HG02610 (cell line): ENCODE data around the gene RALGPS1.
"Not testable (repeated sequence)": the region's sequence is repeated elsewhere in the genome, so short reads cannot be mapped to it uniquely, and the experiment has no call there.

Experiments used
- ATAC-seq: cut with Tn5 transposase; IDR thresholded peaks from one replicate; pipeline ENCODE4 v1.9.1; 2021; ENCODE audit warnings: mild to moderate bottlenecking, moderate library complexity; ENCODE audit not compliant: unreplicated experiment

Gene RALGPS1

DNA sequence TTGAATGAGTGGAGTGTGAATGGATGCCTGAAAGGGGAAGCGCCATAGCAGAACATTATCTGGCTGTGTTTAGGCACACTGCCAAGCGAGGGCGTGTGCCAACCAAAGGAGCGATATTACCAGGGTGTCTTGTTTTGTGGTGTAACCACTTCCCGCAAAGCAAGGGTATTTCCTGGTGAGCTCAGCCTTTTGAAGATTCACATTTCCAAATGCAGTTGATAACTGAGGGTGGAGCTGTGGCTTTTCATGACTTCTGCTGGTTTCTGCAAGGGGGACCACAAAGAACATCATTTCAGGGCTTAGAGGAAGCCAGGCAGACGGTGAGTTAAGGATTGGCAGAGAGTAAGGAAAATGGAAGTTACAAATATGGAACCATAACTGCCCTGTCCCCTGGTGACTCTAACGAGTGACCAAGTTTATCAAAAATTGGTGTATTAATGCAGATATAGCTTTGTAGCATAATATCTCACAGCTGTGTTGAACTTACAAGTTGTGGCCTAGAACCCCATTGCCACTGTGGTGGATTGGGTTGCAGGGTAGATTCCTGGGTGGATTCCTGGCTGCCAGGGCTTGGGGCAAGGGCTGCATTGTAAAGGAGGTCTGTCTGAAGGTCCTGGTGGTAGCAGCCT lies 71.4 kb downstream of the RALGPS1 start:
- peak; percentile 63 for ATAC-seq

DNA sequence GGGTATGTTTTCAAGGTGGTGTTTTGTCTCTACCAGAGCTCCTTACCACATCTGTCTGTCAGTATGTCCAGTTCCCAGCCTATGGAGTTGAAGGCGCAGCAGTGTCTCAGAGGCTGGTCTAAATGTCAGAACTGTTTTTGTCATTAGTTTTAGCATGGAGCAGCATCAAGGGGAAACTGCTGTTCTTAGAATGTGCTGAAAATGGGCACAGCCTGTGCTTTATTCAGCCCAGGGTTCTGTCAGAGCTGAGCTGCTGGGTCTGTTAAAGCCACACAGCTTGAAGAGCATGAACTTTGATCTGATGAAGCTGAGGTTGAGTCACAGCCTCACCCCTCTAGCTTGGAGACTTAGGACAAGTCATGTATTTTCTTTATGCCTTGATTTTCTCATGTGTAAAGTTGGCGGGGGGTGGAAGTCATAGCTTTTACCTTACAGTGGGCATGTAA lies 71.9 kb downstream of the RALGPS1 start:
- ATAC-seq = no peak

DNA sequence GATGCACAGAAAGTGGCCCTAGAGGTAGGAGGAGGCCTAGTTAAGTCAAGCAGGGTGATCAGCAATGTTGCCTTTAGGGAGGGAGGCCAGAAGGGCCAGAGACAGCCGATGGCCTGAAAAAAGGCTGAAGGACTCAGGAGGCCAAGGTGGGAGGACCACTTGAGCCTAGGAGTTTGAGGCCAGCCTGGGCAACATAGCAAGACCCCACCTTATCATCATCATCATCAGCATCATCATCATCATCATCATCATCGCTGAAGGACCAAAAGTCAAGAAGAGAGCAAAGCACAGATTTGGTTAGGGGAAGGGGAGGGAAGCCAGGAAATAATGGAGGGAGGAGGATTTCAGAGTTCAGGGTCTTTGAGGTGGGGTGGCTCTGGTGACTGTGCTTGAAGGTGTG lies 74.3 kb downstream of the RALGPS1 start:
- ATAC-seq = no peak

DNA sequence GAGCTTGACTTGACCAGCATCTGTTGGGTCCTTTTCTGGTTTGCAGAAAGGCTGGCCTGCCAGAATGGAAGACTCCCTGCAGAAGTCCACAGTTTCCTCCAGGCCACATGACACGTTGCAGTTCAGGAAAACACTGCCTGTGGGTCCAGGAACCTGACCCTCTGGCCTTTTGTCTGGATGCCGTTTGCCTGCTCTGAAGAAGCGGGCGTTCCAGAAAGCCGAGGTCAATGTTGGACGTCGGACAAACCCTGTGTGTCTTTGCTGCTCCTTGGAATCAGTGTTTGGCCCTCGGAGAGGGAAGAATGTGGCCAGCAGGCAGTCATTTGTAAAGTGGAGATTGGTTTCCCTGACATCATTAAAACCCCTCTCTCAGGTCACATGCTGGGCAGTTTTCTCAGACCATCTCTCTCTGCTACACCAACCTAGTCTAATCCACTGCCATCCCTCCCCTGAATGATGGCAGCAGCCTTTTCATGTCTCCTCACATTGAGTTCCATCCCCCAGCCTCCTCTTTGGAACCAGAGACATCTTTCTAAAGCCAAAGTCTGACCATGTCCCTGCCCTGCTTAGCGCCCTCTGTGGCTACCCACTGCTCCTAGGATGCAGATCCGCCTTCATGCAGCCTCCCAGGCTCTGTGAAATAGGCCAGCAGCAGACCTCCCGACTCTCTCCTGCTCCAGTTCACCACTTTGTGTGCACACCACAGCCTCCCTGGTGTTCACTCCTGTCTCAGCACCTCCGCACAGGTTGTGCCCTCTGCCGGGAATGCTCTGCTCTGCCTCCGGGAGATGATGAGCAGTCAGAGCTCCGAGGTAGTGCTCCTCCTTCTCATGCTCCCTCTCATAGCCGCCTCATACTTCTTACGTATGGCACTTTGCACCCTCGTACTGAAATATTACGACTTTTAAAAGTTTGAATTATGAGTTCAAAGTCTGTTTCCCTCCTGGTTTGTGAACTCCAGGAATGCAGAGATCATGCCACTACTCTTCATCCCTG lies 75.6 kb downstream of the RALGPS1 start:
- no peak for ATAC-seq

DNA sequence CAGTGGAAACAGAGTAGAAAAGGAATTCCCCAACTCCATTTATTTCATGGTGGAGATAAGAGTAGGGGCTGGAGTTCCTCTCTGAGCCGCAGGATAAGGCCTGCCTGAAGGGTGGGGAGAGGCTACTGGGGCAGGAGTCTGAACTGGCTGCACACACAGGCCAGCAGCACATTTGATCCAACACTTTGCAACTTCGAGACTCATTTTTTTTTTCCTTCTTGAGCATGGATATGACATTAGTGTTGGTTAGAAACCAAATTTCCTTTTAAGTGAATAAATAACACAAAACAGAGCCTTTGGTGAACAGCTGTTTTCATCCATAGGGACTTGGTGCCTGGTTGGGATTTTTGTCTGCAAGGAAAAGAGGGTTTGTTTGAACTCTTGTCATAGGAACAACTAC lies 76.6 kb downstream of the RALGPS1 start:
- no peak for ATAC-seq

DNA sequence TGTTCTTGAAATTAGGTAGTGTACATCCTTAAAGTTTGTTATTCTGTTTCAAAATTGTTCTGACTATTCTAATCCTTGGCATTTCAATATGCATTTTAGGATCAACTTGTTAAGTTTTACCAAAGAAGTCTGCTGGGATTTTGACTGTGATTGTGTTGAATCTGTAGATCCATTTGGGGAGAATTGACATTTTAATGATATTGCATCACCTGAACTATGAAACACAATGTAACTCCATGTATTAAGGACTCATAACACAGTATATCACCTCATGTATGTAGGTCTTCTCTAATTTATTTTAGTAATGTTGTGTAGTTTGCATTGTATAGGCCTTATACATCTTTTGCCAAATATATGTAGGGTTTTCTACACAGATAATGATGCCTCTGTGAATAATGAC lies 77.8 kb downstream of the RALGPS1 start:
- no peak for ATAC-seq

DNA sequence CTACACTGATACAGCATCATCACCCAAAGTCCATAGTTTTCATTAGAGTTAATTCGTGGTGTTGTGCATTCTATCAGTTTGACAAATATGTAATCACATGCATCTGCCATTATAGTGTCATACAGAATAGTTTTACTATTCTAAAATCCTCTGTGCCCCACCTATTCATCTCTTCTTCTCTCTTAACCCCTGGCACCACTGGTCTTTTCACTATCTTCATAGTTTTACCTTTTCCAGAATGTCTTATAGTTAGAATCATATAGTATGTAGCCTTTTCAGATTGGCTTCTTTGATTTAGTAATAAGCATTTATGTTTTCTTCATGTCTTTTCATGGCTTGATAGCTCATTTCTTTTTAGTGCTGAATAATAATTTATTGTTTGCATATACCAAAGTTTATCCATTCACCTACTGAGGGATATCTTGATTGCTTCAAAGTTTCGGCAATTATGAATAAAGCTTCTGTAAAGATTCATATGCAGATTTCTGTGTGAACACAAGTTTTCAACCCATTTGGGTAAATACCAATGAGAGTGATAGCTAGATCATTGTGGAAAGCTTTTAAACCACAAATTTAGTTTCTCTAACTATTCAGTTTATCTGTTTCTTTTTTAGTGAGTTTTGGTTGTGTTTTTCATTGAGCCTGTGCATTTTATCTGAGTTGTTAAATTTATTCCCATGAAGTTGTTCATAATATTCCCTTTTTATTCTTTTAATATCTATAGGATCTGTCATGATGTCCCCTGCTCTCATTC lies 84.9 kb downstream of the RALGPS1 start:
- no peak for ATAC-seq

DNA sequence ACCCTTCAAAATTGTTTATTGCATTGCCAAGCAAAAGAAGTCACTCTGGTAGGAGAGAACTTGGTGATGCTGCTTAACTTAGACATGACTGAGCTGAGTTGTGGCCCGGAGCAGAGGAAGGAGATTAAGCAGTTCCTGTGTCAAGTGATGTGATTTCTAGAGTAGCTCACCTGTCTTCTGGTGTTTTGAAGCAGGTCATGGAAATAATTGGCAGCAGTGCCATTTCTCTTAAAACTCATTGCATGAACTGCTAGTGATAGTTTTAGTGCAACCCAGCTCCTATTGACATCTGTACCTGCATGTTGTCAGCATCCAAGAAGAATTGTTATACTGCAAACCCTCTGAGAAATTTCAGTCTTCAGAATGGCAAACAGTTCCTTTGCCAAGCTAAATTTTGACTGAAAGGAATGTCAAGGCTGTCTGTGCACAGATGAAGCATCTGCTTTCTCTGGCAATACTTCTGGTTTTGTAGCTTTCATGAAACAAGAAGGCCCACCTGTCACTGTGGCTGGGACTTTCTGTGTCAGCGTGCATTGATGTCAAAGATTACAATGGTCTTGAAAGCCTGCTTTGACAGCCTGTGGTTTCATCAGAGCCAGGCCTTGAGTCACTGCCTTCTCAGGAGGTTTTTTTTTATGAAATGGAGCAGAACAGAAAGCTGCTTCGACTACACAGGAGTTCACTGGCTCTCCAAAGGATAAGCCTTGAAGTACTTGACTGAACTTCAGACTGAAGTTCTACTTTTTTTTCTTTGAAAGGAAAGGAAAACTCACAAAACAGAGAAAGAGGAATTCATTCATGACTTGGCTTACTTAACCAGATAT lies 90.6 kb downstream of the RALGPS1 start:
- ATAC-seq = peak; percentile 92

DNA sequence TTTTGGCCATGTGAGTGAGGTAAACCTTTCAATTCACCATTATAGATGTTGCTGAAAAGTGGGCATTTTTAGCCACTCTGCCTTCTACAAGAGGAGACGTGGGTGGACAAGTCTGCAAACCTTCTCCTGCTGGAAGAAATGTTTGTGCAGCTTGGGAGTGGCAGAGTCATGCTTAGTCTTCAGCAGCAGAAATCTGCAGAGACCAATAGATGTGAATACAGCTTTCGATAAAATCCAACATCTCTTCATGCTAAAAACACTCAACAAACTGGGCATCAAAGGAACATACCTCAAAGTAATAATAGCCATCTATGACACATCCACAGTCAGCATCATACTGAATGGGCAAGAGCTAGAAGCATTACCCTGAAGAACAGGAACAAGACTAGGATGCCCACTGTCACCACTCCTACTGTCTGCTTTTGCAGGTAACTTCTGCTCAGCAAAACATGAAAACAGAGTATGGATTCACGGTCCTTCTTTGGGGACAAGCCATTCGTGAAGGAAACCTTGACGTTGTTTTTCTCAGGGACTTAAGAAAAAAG lies 91.3 kb downstream of the RALGPS1 start:
- ATAC-seq = peak; percentile 25

DNA sequence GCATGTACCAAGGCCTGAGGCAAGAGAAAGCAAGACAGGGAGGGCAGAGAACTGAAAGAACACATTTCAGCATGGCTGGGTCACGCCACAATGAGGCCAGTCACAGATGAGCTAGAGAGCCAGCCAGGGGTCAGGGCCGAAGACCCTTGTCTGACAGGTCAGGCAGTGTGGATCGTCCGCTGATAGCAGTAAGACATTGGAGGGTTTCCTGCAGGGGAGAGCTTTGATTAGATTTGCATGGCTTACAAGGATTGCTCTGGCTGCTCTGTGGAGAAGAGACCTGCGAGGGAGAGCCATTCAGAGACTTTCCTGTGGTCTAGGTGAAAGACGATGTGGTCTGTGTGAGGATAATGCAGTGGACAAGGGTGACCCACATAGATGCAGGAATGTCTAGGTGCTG lies 93.1 kb downstream of the RALGPS1 start:
- no peak for ATAC-seq

DNA sequence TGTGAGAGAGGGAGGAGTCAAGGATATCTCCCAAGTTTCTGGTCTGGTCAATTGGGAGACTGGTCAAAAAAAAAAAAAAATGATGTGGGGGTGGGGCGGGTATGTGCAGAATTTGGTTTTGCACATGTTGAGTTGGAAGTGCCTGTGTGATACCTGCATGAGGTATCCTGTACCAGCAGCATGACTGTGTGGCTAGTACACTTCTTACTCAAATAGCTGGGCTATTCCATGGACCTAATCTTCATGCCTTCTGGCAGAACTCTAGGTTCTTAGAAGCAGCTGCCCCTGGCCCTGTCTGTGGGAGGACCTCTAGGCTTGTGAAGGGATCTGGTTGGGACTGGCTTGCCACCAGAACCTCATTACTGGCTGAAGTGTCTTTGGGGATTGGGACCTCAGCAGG lies 93.5 kb downstream of the RALGPS1 start:
- no peak for ATAC-seq

DNA sequence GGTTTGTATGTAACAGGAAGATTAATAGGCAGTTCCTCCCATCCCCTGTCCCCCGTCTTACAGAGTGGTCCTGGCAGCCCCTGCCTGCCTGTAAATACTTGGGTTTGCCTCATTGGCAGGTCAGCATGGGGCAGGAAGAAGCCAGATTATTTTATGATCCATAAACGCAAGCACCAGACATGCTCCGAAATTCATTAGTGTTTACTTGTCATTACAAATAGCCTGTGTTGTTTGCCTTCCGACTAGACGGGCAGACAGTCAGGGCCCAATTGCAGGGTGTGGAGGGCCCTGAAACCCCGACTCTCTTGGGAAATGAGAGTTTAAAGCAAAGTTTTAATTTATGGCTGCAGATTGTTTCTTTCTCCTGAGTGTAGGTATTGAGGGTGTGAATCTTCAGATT lies 97.2 kb downstream of the RALGPS1 start:
- no peak for ATAC-seq

DNA sequence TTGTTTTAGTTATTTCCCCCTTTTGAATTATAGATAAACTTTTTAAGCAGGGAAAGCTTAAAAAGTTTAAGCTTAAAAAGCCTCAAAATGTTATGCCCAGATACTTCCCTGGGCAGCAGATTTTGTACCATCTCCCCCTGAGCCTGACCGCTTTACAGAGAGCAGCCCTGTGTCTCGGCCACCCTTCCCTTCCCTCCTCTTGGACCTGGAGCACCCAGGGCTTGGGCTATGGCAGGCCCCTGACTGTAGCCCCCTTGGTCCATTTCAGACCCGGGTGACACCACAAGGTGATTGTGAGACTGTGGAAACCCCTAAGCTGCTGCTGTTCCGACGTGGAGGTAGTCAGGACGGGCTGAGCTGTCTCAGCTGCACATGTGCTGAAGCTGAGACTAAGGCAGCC lies 97.7 kb downstream of the RALGPS1 start:
- ATAC-seq = no peak

DNA sequence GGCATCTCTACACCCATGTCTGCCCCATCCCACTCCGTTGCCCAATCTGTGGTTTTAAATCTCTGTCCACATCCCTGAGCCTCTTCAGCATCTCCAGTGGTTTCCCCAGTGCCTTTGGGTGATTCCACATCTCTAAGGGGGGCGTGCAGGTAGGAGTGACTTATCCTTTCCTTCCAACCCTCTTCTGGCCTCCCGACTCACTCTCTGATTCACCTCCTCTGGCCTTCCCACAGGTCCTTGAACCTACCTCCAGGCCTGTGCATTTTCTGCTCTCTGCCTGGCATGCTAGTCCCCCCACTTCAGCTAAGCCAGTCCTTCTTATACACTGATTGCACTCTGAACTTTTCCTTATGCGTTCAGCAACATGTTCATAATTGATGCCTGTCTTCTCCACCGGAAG lies 99.0 kb downstream of the RALGPS1 start:
- ATAC-seq = no peak

DNA sequence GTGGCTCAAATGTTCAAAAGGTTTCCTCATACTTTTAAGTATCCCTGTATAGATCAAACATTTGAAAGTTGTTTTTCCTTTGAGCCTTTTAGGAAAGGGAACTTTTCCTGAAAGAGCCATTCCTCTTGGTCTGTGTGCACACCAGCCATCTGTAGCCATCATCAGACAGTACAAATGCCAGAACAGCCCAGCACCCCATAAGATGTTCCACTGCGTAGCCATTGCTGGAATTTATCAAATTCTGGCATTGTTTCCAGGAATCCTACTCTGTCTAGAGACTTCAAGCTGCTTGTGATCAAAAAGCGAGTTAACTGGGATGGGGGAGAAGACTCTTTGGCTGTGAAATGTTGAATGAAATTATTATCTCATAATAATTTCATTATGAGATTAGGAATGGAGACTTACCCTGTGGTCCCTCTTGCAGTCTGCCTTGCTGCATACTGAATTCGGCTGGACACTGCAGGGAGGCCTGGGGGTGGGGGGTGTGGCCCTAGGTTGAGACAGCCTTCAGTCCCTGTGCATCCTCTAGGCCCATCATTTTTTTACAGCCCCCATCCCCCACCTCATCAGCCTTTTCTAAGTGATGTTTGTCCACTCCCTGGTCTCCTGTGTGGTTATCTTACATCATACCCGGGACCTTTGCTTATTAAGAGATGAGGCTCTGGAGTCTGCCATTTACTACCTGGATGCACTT lies 99.8 kb downstream of the RALGPS1 start:
- no peak for ATAC-seq

DNA sequence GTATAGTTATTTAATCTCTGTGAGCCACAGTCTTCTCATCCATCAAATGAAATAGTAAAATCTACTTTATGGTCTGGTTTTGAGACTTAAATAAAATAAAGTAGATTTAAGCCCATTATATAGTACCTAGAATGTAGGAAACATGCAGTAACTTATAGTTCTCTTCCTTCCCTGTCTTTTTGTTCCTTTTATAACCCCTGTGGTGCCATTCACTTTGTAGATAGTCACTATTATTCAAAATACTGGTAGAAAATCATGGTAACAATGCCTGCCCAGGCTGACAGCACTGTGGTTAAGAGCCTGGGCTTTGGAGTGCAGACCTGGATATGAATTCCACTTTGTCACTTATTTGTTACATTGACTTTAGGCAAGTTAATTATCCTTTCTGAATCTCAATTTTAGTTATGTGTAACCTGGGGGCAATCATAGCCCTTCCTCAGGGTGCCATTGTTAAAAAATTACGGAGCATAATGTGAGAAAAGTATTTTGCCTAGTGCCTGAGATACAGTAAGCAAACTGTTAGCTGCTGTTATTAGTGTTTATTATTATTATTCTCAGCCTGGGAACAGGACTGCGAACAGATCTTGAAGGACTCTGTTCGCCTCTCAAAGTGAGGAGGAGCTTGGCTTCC lies 100.4 kb downstream of the RALGPS1 start:
- ATAC-seq = no peak

DNA sequence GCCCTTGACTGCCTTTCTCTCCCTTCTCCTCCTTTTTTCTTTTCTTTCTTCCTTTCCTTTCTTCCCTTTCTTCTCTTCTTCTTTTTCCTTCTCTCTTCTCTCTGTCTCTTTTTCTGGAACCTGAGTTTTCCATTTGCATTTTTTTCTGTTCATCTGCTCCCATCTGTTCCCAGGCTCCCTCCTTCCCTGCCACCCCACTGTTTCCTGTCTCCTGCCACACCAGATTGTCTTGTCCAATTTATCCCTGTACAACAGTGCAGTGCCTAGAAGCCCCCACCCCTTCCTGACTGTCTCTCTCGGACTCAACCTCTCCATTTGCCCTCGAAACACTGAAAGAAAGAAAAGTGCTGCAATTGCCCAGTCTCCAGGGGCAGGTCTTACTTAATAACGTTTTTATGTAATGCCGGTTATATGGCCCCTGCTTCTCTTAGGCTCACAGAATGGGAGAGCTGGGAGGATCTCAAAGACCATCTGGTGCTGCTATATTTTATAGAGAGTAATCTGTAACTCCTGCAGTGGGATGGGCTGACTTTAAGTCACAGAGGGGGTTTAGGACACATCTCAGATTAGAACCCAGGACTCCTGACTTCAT lies 101.4 kb downstream of the RALGPS1 start:
- no peak for ATAC-seq

DNA sequence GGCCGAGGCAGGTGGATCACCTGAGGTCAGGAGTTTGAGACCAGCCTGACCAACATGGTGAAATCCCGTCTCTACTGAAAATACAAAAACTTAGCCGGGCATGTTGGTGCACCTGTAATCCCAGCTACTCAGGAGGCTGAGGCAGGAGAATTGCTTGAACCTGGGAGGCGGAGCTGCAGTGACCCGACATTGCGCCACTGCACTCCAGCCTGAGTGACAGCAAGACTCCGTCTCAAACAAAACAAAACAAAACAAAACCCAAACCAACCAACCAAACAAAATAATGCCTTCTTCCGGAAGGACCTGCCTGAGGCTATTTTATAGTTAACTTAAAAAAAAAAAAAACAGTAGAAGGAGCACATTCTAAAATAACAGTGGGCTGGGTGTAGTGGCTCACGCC lies 103.4 kb downstream of the RALGPS1 start:
- ATAC-seq = not testable (repeated sequence)

DNA sequence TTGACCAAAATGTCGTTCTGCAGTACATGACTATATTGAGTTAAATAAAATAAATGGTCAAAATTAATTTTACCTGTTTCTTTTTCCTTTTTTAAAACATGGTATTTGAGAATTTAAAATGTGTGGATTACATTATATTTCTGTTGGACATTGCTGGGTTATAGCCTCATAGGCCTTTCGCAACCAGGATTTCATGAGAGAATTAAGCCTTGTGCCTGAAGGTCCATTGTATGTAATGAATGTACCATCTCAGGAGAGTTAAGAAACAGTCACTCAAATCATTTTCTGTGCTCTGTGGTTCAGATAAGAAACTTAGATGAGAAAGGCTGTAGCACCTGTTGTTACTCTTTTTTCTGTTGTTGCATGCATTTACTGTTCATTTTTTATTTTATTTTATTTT lies 104.4 kb downstream of the RALGPS1 start:
- no peak for ATAC-seq
